SU-DHL-6 (cell line): ENCODE data around the gene TRIM75.
"Not testable (repeated sequence)": the region's sequence is repeated elsewhere in the genome, so short reads cannot be mapped to it uniquely, and the experiment has no call there.

Experiments
- CTCF ChIP-seq: fragments of 200-600 bp; sonication (generic); IDR thresholded peaks from one replicate; pipeline ENCODE4 v1.5.1; 2017; ENCODE audit warnings: antibody characterized with exemption, mild to moderate bottlenecking, low read length, moderate library complexity; ENCODE audit not compliant: insufficient read depth, poor library complexity, severe bottlenecking
- EZH2phosphoT487 ChIP-seq: fragments of 200-600 bp; sonication (generic), shearing (Covaris generic); conservative IDR thresholded peaks from 2 replicates; pipeline ENCODE4 v1.6.1; 2018; ENCODE audit warnings: mild to moderate bottlenecking, antibody characterized with exemption, low read length, moderate library complexity, mixed read lengths

GRCh38 chr4:165073346-165073745, 19.7 kb downstream of the TRIM75 start:
- not testable (repeated sequence) for TF ChIP-seq CTCF, EZH2phosphoT487
